Upper lobe of left lung (tissue), 4 donors: Measurements from ENCODE around the gene CPPED1.

Experiments used
- CTCF ChIP-seq, 6 experiments: fragments of 450-650 bp in 4 of 6; fragments of 200-600 bp in 2 of 6; sonication (generic) in 2 of 6; IDR thresholded peaks; one replicate each; pipeline ENCODE4 v1.5.1; 2016 to 2019; ENCODE audit warnings: antibody characterized with exemption in 6 of 6
- EP300 ChIP-seq, 4 donors: sonication (generic); formaldehyde crosslinking; IDR thresholded peaks; one replicate each; pipeline ENCODE4 v1.5.1; 2017; ENCODE audit warnings: antibody characterized with exemption in 4 of 4, control low read depth in 2 of 4
- POLR2A ChIP-seq, 4 donors: fragments of 450-650 bp; IDR thresholded peaks; one replicate each; pipeline ENCODE4 v1.5.1; 2016 to 2017; ENCODE audit warnings: antibody characterized with exemption in 4 of 4, mild to moderate bottlenecking in 2 of 4

- TF ChIP-seq CTCF (IDR thresholded peaks at IDR 0.05): no peak
- no peak for TF ChIP-seq EP300 (IDR thresholded peaks at IDR 0.05)
- TF ChIP-seq POLR2A (IDR thresholded peaks at IDR 0.05): no peak
Measured at GRCh38 chr16:12788758-12789157, 14.9 kb downstream of the CPPED1 start.
